H1 (cell line): Measurements from ENCODE around the gene CHST4. TPM values are rescaled to one million over a fixed set of nuclear protein-coding genes. Genes with fewer than 3 reads are reported as not detected.

Experiments used
- CTCF ChIA-PET: fragments of 300-600 bp; sonication (Branson Sonifier 250); formaldehyde crosslinking; loops from one replicate; lab custom pipeline; 2021; ENCODE audit not compliant: partially characterized antibody; lab: Charles Lee
- POLR2A ChIA-PET: fragments of 300-600 bp; sonication (Branson Sonifier 250); formaldehyde crosslinking; loops from one replicate; lab custom pipeline; 2021; ENCODE audit warnings: inconsistent platforms; ENCODE audit not compliant: partially characterized antibody; lab: Charles Lee
- DNase-seq, 2 experiments: peaks; one replicate each; pipeline versions ENCODE4 v3.0.0 to v3.0.0-alpha.2; 2010 to 2022; ENCODE audit warnings: low spot score in 2 of 2, low read depth in 1 of 2, mixed read lengths in 1 of 2
- FAIRE-seq: peaks from 2 replicates; lab custom pipeline; 2011; peaks lifted over from hg19 to GRCh38; lab: Jason Lieb, UNC
- H2AFZ ChIP-seq: 2 replicates; pipeline ENCODE4 v1.8.1; 2012; ENCODE audit warnings: low read length, inconsistent platforms
- H2AK5ac ChIP-seq: 2 replicates; pipeline ENCODE4 v1.6.1; 2013; ENCODE audit warnings: low read depth, low read length
- H2BK120ac ChIP-seq: replicated peaks from 2 replicates; pipeline ENCODE3; 2013; ENCODE audit warnings: low read depth, low read length, inconsistent platforms
- H2BK12ac ChIP-seq: 2 replicates; pipeline ENCODE4 v1.6.1; 2013; ENCODE audit warnings: low read depth, low read length
- H2BK15ac ChIP-seq: 2 replicates; pipeline ENCODE4 v1.6.1; 2013; ENCODE audit warnings: low read length
- H2BK20ac ChIP-seq: 2 replicates; pipeline ENCODE4 v1.6.1; 2013; ENCODE audit warnings: low read length
- H2BK5ac ChIP-seq: 2 replicates; pipeline ENCODE4 v1.6.1; 2013; ENCODE audit warnings: low read depth, low read length
- H3K14ac ChIP-seq: 2 replicates; pipeline ENCODE4 v1.6.1; 2013; ENCODE audit warnings: inconsistent platforms; ENCODE audit not compliant: insufficient read length
- H3K18ac ChIP-seq: 2 replicates; pipeline ENCODE4 v1.6.1; 2013; ENCODE audit warnings: low read length; ENCODE audit errors: extremely low read depth
- H3K23ac ChIP-seq: 2 replicates; pipeline ENCODE4 v1.6.1; 2013; ENCODE audit warnings: inconsistent platforms; ENCODE audit not compliant: insufficient read length
- H3K23me2 ChIP-seq: 2 replicates; pipeline ENCODE4 v1.6.1; 2013; ENCODE audit warnings: low read depth, low read length
- H3K27ac ChIP-seq: 2 replicates; pipeline ENCODE4 v1.6.1; 2011; ENCODE audit warnings: low read depth, low read length, inconsistent platforms
- H3K27me3 ChIP-seq, 4 experiments: replicated peaks in 1 of 4; 1 replicate in 1 of 4; 2 replicates in 3 of 4; pipeline versions ENCODE4 v1.6.1 to v1.8.1; 2011 to 2013; ENCODE audit warnings: low read length in 3 of 4, mild to moderate bottlenecking in 3 of 4, inconsistent platforms in 2 of 4, mixed read lengths in 2 of 4, moderate library complexity in 1 of 4; ENCODE audit not compliant: control insufficient read depth in 3 of 4, insufficient read depth in 3 of 4; ENCODE audit errors: extremely low read depth in 1 of 4
- H3K36me3 ChIP-seq, 4 experiments: 2 replicates each; pipeline versions ENCODE4 v1.6.1 to v1.8.1; 2011 to 2013; ENCODE audit warnings: mild to moderate bottlenecking in 4 of 4, low read length in 3 of 4, moderate library complexity in 2 of 4, control low read depth in 1 of 4, inconsistent platforms in 1 of 4; ENCODE audit not compliant: insufficient read depth in 4 of 4, control insufficient read depth in 2 of 4
- H3K4ac ChIP-seq: replicated peaks from 2 replicates; pipeline ENCODE3; 2013; ENCODE audit warnings: low read length, low read depth, mixed read lengths, inconsistent platforms; ENCODE audit not compliant: insufficient read length
- H3K4me1 ChIP-seq, 4 experiments: replicated peaks in 1 of 4; 1 replicate in 1 of 4; 2 replicates in 3 of 4; pipeline versions ENCODE4 v1.6.1 to v1.8.1; 2011 to 2013; ENCODE audit warnings: low read length in 3 of 4, inconsistent platforms in 2 of 4, mixed read lengths in 1 of 4; ENCODE audit not compliant: insufficient read depth in 4 of 4, control insufficient read depth in 3 of 4
- H3K4me2 ChIP-seq, 2 experiments: 2 replicates each; pipeline versions ENCODE4 v1.6.1 to v1.8.1; 2011 to 2013; ENCODE audit warnings: low read depth in 2 of 2, low read length in 2 of 2, control low read depth in 1 of 2, inconsistent platforms in 1 of 2, mild to moderate bottlenecking in 1 of 2; ENCODE audit not compliant: insufficient read depth in 1 of 2
- H3K4me3 ChIP-seq, 4 experiments: fragments of 200-600, 300-600 bp in 1 of 4; sonication (generic), shearing (Covaris generic), sonication (Bioruptor Twin) in 1 of 4; 2 replicates each; pipeline versions ENCODE4 v1.5.1 to v1.8.1; 2011 to 2016; ENCODE audit warnings: low read length in 4 of 4, low read depth in 3 of 4, control low read depth in 2 of 4, inconsistent platforms in 2 of 4, mild to moderate bottlenecking in 2 of 4, mixed read lengths in 1 of 4, moderate library complexity in 1 of 4; ENCODE audit not compliant: insufficient read depth in 2 of 4; ENCODE audit errors: extremely low read depth in 1 of 4
- H3K56ac ChIP-seq: replicated peaks from 2 replicates; pipeline ENCODE3; 2013; ENCODE audit warnings: low read depth, mild to moderate bottlenecking, mixed read lengths, low read length, inconsistent platforms; ENCODE audit not compliant: insufficient read length
- H3K79me1 ChIP-seq: 2 replicates; pipeline ENCODE4 v1.6.1; 2013; ENCODE audit warnings: low read depth, low read length, control low read depth
- H3K79me2 ChIP-seq, 2 experiments: 2 replicates each; pipeline versions ENCODE4 v1.6.1 to v1.8.1; 2012 to 2013; ENCODE audit warnings: low read length in 2 of 2, mild to moderate bottlenecking in 2 of 2, inconsistent platforms in 1 of 2; ENCODE audit not compliant: insufficient read depth in 2 of 2, control insufficient read depth in 1 of 2
- H3K9ac ChIP-seq, 4 experiments: replicated peaks in 1 of 4; 1 replicate in 1 of 4; 2 replicates in 3 of 4; pipeline versions ENCODE4 v1.6.1 to v1.8.1; 2011 to 2013; ENCODE audit warnings: low read depth in 3 of 4, low read length in 3 of 4, control low read depth in 2 of 4, mild to moderate bottlenecking in 2 of 4, moderate library complexity in 2 of 4, inconsistent platforms in 1 of 4; ENCODE audit errors: extremely low read depth in 1 of 4
- H3K9me3 ChIP-seq, 2 experiments: 2 replicates each; pipeline versions ENCODE4 v1.6.1 to v1.8.1; 2012 to 2013; ENCODE audit warnings: mild to moderate bottlenecking in 2 of 2, moderate library complexity in 2 of 2, control low read depth in 1 of 2, inconsistent platforms in 1 of 2, low read depth in 1 of 2, low read length in 1 of 2, mixed read lengths in 1 of 2; ENCODE audit not compliant: insufficient read depth in 2 of 2
- H4K20me1 ChIP-seq, 2 experiments: replicated peaks in 1 of 2; 2 replicates each; pipeline versions ENCODE3 to v1.8.1; 2011 to 2013; ENCODE audit warnings: inconsistent platforms in 2 of 2, low read length in 2 of 2, mild to moderate bottlenecking in 1 of 2; ENCODE audit not compliant: insufficient read depth in 2 of 2, control insufficient read depth in 1 of 2
- H4K5ac ChIP-seq: 2 replicates; pipeline ENCODE4 v1.6.1; 2013; ENCODE audit warnings: low read length, low read depth, mixed read lengths, inconsistent platforms; ENCODE audit not compliant: insufficient read length
- H4K8ac ChIP-seq: 2 replicates; pipeline ENCODE4 v1.8.0; 2013; ENCODE audit warnings: mild to moderate bottlenecking, moderate library complexity, low read length, inconsistent platforms; ENCODE audit not compliant: insufficient read depth; ENCODE audit errors: extremely low read depth
- H4K91ac ChIP-seq: replicated peaks from 2 replicates; pipeline ENCODE3; 2013; ENCODE audit warnings: low read length, mixed read lengths, inconsistent platforms; ENCODE audit not compliant: insufficient read length
- ATF2 ChIP-seq: IDR thresholded peaks from 2 replicates; pipeline ENCODE4 v1.6.1; 2012; ENCODE audit warnings: low read length, inconsistent platforms
- BACH1 ChIP-seq: IDR thresholded peaks from 2 replicates; pipeline ENCODE4 v1.6.1; 2012; ENCODE audit warnings: low read length, improper control_type of control experiment
- CREB1 ChIP-seq: IDR thresholded peaks from 2 replicates; pipeline ENCODE4 v1.6.1; 2012; ENCODE audit warnings: inconsistent platforms
- E2F6 ChIP-seq: IDR thresholded peaks from 2 replicates; pipeline ENCODE4 v1.6.1; 2012; ENCODE audit warnings: inconsistent platforms
- KDM5A ChIP-seq: fragments of 200-600 bp; IDR thresholded peaks from 2 replicates; pipeline ENCODE4 v1.7.1; 2012; ENCODE audit warnings: mild to moderate bottlenecking, low read length, inconsistent platforms, mixed read lengths
- SIRT6 ChIP-seq: IDR thresholded peaks from one replicate; pipeline ENCODE4 v1.7.1; 2012; ENCODE audit warnings: low read length, inconsistent platforms
- SIX5 ChIP-seq: IDR thresholded peaks from 2 replicates; pipeline ENCODE4 v1.6.1; 2011; ENCODE audit warnings: mild to moderate bottlenecking, low read depth, low read length
- SP2 ChIP-seq: IDR thresholded peaks from 2 replicates; pipeline ENCODE4 v1.6.1; 2012; ENCODE audit warnings: mild to moderate bottlenecking, low read length, inconsistent platforms
- TAF7 ChIP-seq: optimal IDR thresholded peaks from 2 replicates; pipeline ENCODE3; 2011; ENCODE audit warnings: low read depth, mild to moderate bottlenecking, inconsistent platforms, low read length, moderate library complexity, borderline replicate concordance
- TEAD4 ChIP-seq: IDR thresholded peaks from 2 replicates; pipeline ENCODE4 v1.6.1; 2012; ENCODE audit warnings: low read depth, low read length, inconsistent platforms, mixed read lengths
- WGBS, 2 experiments: shearing (Covaris generic) in 1 of 2; methylation state at CpG; one replicate each; pipeline versions ENCODE4 v1.1.6 to v1.1.7; 2013 to 2015; ENCODE audit warnings: low lambda C conversion rate in 2 of 2, mixed read lengths in 2 of 2, inconsistent platforms in 1 of 2, low coverage in 1 of 2, missing lambda C conversion rate in 1 of 2; ENCODE audit not compliant: insufficient replicate concordance in 2 of 2, insufficient coverage in 1 of 2, insufficient read length in 1 of 2; ENCODE audit errors: extremely low coverage in 1 of 2, missing lambda C conversion rate in 1 of 2; 5-methylcytosine and 5-hydroxymethylcytosine counted together
- polyA plus RNA-seq, 7 experiments: library from polyadenylated mRNA; depleted of rRNA in 3 of 7; stranded (reverse) in 5 of 7; unstranded in 2 of 7; fragments of >200 nt in 5 of 7; fragments of 200-250 nt in 2 of 7; gene quantifications; 1 replicate in 5 of 7; 2 replicates in 1 of 7; 4 replicates in 1 of 7; pipeline versions ENCODE4 v1.2.1 to v1.2.3, GENCODE V29; 2011 to 2013; ENCODE audit warnings: missing spikeins in 2 of 7, mixed read lengths in 2 of 7
- total RNA-seq: library from RNA; stranded (reverse); fragmentation: NEBNext Ultra II Directional; extraction: Animal tissue kit (Norgen Biotek cat#: 25700); gene quantifications from 2 replicates; pipeline ENCODE4 v1.2.1, GENCODE V29; 2021

Gene CHST4
- total and polyA plus RNA-seq, 2 of the 8 experiments (the other 6 are each of a cell fraction or from before 2014, with no cell fraction given): 12.1 to 14.6 TPM

- FAIRE-seq (no peak), DNase-seq (no peak)
- no peaks in the 10 kb centered on the region for H3K27me3 ChIP-seq
- H4K91ac ChIP-seq: no peak overlapping the region
- no peak overlapping the region for H2AFZ ChIP-seq
- no peak overlapping the region for H3K27ac ChIP-seq
- H3K23me2 ChIP-seq: no peaks in the 10 kb centered on the region
- no peak overlapping the region for H2BK5ac ChIP-seq
- no peak overlapping the region for H3K18ac ChIP-seq
- no peaks in the 10 kb centered on the region for H3K79me2 ChIP-seq
- no peak overlapping the region for H4K8ac ChIP-seq
- no peak overlapping the region for H3K4me3 ChIP-seq
- POLR2A ChIA-PET: no interaction called here
- no peak overlapping the region for H3K4ac ChIP-seq
- WGBS, 2 experiments: 89% methylated on average over 3 of the region's 3 CpGs; no CpG with 5 or more reads in 1 of the 2 experiments
- H3K9ac ChIP-seq: no peak overlapping the region
- no peak overlapping the region for H3K23ac ChIP-seq
- H2AK5ac ChIP-seq: no peak overlapping the region; the same call in 1 of the 2 replicates
- peak overlapping the region; percentile 24 for H2BK120ac ChIP-seq
- H3K56ac ChIP-seq: no peak overlapping the region
- no peaks in the 10 kb centered on the region for H3K9me3 ChIP-seq
- H2BK20ac ChIP-seq: no peak overlapping the region
- TF ChIP-seq TAF7 (no peak), SIX5 (no peak), BACH1 (no peak), SIRT6 (no peak), KDM5A (no peak), TEAD4 (no peak), SP2 (no peak), E2F6 (no peak), CREB1 (no peak), ATF2 (no peak)
- no peaks in the 10 kb centered on the region for H4K20me1 ChIP-seq
- CTCF ChIA-PET: interaction anchor here (0.7 to 1.4 kb wide), 11 partner anchors 11 to 104 kb away, joined by 3 to 6 read pairs (median 4); no protein-coding TSS in a partner anchor
- H3K36me3 ChIP-seq: no peaks in the 10 kb centered on the region
- no peaks in the 10 kb centered on the region for H3K79me1 ChIP-seq
- H3K4me2 ChIP-seq: no peak overlapping the region
- H4K5ac ChIP-seq: no peak overlapping the region
- no peak overlapping the region for H2BK15ac ChIP-seq
- H3K14ac ChIP-seq: no peak overlapping the region
- H2BK12ac ChIP-seq: no peak overlapping the region
- peaks cover 0 to 12% (median 7%) of the 10 kb centered on the region in 4 experiments; a peak in 4 of 7 replicates for H3K4me1 ChIP-seq
Measured at GRCh38 chr16:71520550-71520949, 5.7 kb upstream of the CHST4 start.
